Effector memory CD4-positive, alpha-beta T cell (primary cell): ENCODE data around the gene TMEM80.

Experiments
- DNase-seq, 3 donors: peaks; one replicate each; pipeline ENCODE4 v3.0.0-alpha.2; 2020
- H3K27ac ChIP-seq: 2 replicates; pipeline ENCODE4 v1.7.0; 2013; ENCODE audit warnings: mild to moderate bottlenecking, low read length, moderate library complexity; ENCODE audit not compliant: insufficient read depth, poor library complexity, severe bottlenecking
- H3K27me3 ChIP-seq: replicated peaks from 2 replicates; pipeline ENCODE4 v1.7.0; 2013; ENCODE audit warnings: mild to moderate bottlenecking, low read length; ENCODE audit not compliant: insufficient read depth, control insufficient read depth, poor library complexity, severe bottlenecking
- H3K36me3 ChIP-seq: 2 replicates; pipeline ENCODE4 v1.7.0; 2013; ENCODE audit warnings: mild to moderate bottlenecking, low read length, moderate library complexity; ENCODE audit not compliant: control insufficient read depth, insufficient read depth
- H3K4me1 ChIP-seq: 2 replicates; pipeline ENCODE4 v1.7.0; 2013; ENCODE audit warnings: low read length, mild to moderate bottlenecking; ENCODE audit not compliant: control insufficient read depth, insufficient read depth, poor library complexity, severe bottlenecking
- H3K4me3 ChIP-seq: 2 replicates; pipeline ENCODE4 v1.7.0; 2013; ENCODE audit warnings: low read length, low read depth, mild to moderate bottlenecking; ENCODE audit not compliant: insufficient read depth, poor library complexity, severe bottlenecking
- H3K9me3 ChIP-seq: 2 replicates; pipeline ENCODE4 v1.7.0; 2013; ENCODE audit warnings: mild to moderate bottlenecking, low read length, moderate library complexity; ENCODE audit not compliant: control insufficient read depth

The TMEM80 gene

DNA sequence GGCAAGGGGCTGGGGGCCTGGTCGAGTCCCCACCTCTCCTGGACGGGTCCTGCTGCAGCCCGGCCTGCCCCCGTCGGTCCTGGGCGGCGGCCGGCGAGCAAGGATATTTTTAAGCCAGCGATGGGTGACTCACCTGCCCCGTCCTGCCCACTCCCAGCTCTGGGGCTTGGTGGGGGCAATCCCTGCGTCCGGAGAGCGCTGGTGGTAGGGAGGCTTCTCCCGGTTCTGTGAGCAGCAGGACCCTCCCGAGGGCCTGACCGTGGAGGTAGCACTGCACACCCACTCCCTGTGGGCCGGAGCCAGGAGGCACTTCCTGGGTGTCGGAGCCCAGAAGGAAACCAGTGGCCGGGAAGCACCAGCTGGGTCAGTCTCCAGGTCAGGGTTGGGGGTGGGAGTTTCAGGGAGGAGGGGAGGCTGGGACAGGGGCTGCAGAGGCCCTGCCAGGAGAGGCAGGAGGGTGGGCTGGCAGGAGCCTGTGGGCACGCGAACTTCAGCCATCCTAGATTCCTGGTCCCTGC lies 10.9 kb downstream of the TMEM80 start:
- H3K36me3 ChIP-seq, result no peaks in the 10 kb centered on the region
- no peak for DNase-seq
- H3K27me3 ChIP-seq, result peaks cover 16% of the 10 kb centered on the region
- H3K27ac ChIP-seq, result no peak overlapping the region
- H3K4me3 ChIP-seq, result no peak overlapping the region
- peaks cover 15% of the 10 kb centered on the region for H3K4me1 ChIP-seq
- H3K9me3 ChIP-seq, result no peaks in the 10 kb centered on the region

- no peak overlapping the region for H3K27ac ChIP-seq
- no peaks in the 10 kb centered on the region for H3K36me3 ChIP-seq
- no peaks in the 10 kb centered on the region for H3K9me3 ChIP-seq
- DNase-seq, result no peak
- peaks cover 16% of the 10 kb centered on the region for H3K27me3 ChIP-seq
- H3K4me3 ChIP-seq, result no peak overlapping the region
- H3K4me1 ChIP-seq, result peaks cover 15% of the 10 kb centered on the region
Observed at GRCh38 chr11:706957-707816, 11.6 kb downstream of the TMEM80 start.

- Histone ChIP-seq H3K36me3 (no peaks in the 10 kb centered on the region), H3K9me3 (no peaks in the 10 kb centered on the region), H3K4me1 (peaks cover 15% of the 10 kb centered on the region), H3K27me3 (peaks cover 16% of the 10 kb centered on the region), H3K4me3 (no peak overlapping the region), H3K27ac (no peak overlapping the region)
- no peak for DNase-seq
Observed at GRCh38 chr11:707817-708420, 12.3 kb downstream of the TMEM80 start.

DNA sequence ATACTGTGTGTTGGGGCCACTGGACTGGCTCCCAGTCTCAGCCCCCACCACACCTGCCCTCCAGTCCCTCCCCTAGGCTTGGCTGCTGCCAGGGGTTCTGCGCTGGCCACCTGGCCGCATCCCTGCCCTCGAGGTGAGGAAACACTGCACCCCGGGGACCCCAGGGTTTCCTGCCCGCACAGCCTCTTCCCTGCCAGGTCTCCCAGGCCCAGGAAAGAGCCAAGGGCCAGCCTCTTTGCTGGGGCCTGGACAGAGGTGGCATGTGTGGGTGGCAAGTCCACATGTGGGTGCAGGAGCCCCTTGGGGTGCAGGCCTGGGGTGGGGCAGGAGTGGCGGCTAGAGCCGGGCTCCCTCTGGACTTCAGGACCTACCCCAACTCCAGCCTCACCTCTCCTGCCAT lies 12.9 kb downstream of the TMEM80 start:
- no peak for DNase-seq
- Histone ChIP-seq H3K9me3 (no peaks in the 10 kb centered on the region), H3K27ac (no peak overlapping the region), H3K27me3 (peaks cover 16% of the 10 kb centered on the region), H3K4me1 (peaks cover 15% of the 10 kb centered on the region), H3K36me3 (no peaks in the 10 kb centered on the region), H3K4me3 (no peak overlapping the region)

DNA sequence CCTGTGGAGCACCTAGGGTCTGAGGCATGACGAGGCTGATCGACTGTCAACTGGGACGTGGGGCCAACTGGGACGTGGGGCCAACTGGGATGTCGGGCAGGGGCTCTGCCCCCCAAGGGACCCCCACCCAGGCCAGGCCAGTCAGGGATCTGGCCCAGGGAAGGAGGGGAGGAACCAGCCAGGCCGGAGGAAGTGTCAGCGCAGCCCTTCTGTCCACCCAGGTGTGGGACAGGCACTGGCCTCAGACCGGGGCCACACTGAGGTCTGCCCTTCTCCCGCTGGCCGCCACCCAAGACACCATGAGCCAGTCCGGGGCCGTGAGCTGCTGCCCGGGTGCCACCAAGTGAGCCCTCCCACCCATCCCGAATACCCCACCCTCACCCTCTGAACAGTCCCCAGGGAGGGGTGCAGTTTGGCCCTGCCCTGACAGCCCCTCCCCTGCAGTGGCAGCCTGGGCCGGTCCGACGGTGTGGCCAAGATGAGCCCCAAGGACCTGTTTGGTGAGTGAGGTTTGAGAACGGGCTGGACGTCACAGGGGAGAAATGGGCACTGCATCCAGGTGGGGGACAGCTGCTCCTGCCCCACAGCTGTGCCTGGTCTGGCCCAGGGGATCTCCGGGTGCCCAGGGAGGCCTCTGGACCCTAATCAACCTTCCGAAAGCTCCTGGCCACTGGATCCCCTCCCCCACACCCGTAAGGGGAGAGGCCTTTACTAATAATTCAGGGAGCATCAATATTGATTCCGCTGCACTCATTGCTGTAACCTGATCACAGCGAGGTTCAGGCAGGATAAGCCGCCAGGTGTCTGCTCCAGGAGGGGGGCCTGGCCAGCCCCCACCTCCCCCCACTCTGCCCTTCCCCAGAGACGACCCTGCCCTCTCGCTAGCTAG lies 13.7 kb downstream of the TMEM80 start:
- H3K4me1 ChIP-seq, result peaks cover 15% of the 10 kb centered on the region
- H3K4me3 ChIP-seq, result no peak overlapping the region
- no peak overlapping the region for H3K27ac ChIP-seq
- no peaks in the 10 kb centered on the region for H3K9me3 ChIP-seq
- no peaks in the 10 kb centered on the region for H3K36me3 ChIP-seq
- no peak for DNase-seq
- peaks cover 16% of the 10 kb centered on the region for H3K27me3 ChIP-seq

DNA sequence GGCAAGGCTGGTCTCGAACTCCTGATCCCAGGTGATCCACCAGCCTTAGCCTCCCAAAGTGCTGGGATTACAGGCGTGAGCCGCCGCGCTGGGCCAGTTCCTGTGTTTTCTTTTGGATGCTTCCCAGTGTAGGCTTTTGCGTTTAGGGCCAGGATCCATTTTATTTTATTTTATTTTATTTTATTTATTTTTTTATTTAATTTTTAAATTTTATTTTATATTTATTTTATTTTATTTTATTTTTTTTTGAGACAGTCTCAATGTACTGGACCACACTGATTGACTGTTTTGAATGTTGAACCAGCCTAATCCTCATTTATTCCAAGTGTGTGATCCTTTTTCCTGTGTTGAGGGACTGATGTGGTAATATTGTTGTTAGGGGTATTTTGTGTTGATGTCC lies 18.8 kb downstream of the TMEM80 start:
- no peak overlapping the region for H3K4me3 ChIP-seq
- no peak overlapping the region for H3K27ac ChIP-seq
- no peaks in the 10 kb centered on the region for H3K27me3 ChIP-seq
- H3K9me3 ChIP-seq, result no peaks in the 10 kb centered on the region
- no peaks in the 10 kb centered on the region for H3K36me3 ChIP-seq
- no peaks in the 10 kb centered on the region for H3K4me1 ChIP-seq
- no peak for DNase-seq

DNA sequence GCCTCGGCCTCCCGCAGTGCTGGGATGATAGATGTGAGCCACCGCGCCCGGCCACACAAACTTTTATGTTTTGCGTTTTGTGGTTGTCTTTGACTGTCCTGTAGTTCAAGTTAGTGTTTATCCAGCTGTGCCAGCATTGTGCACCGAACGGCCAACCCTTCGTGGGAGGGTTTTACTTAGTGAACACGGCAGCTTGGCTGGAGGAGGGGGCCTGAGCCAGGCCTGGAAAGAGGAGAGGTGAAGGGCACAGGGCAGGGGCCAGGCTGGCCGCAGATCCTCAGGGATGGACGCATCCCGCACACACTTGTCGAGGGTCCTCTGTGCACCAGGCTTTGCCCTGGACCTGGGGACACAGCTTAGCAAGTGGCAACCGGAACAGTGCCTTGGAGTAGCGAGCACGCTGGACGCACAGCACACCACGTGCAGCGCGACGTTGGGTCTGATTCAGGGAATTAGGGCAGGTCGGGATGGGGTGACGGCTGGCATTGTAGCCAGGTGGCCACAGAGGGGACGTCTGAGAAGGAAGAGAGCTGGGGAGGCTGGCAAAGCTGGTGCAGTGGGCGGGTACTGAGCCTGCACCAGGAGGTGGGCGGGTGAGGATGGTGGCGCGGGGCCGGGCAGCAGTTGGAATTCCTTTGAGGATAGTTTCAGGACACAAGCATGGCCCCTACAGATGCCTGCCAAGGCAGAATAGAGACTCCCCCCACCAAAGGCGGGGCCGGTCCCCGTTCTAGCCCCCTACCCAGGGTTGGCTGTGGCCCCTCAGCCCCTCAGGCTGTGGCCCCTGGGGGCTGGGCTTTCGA lies 23.8 kb downstream of the TMEM80 start:
- Histone ChIP-seq H3K4me1 (peaks cover 21% of the 10 kb centered on the region), H3K36me3 (no peaks in the 10 kb centered on the region), H3K4me3 (no peak overlapping the region), H3K27ac (no peak overlapping the region), H3K27me3 (peaks cover 10% of the 10 kb centered on the region), H3K9me3 (no peaks in the 10 kb centered on the region)
- DNase-seq, result no peak

DNA sequence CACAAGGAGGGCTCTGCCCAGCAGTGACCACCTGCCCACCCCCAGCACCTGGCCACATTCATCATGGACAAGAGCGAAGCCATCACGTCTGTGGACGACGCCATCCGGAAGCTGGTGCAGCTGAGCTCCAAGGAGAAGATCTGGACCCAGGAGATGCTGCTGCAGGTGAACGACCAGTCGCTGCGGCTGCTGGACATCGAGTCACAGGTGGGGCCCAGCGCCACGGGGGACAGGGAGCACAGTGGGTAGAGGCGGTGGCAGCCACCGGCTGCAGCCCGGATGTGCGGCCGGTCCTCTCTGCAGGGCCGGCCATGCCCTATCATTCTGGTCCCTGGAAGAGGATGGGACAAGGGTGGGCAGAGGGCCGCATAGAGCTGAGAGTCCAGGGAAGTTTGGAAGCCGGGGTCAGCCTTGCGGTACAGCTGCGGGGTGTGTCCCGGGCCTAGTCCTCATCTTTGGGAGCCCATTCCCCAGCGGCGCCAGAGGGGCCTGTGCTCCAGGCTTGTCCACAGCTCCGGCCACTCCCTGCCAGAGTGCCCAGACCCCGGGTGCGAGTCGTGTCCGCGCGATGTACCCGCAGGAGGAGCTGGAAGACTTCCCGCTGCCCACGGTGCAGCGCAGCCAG lies 24.5 kb downstream of the TMEM80 start:
- Histone ChIP-seq H3K4me1 (peaks cover 21% of the 10 kb centered on the region), H3K4me3 (peak overlapping the region; percentile 17), H3K36me3 (no peaks in the 10 kb centered on the region), H3K27me3 (peaks cover 10% of the 10 kb centered on the region), H3K9me3 (no peaks in the 10 kb centered on the region), H3K27ac (no peak overlapping the region)
- no peak for DNase-seq
